A549 (cell line): Measurements from ENCODE around the gene FUT1. TPM values are rescaled to one million over a fixed set of nuclear protein-coding genes. Genes with fewer than 3 reads are reported as not detected.

Experiments used
- ATAC-seq, 2 experiments: fragments of 200-7000 bp in 1 of 2; fragments of >200 bp in 1 of 2; cut with Nextera tagmentation in 1 of 2; cut with Tn5 transposase in 1 of 2; 3 replicates each; pipeline versions ENCODE4 v1.8.0 to v1.9.1; 2018 to 2020; ENCODE audit warnings: mild to moderate bottlenecking in 1 of 2, moderate library complexity in 1 of 2
- CTCF ChIA-PET: fragments of 300-600 bp; sonication (Branson Sonifier 250); formaldehyde crosslinking; extraction: SDS; loops from one replicate; lab custom pipeline; 2021; ENCODE audit warnings: antibody characterized with exemption, inconsistent platforms; lab: Yijun Ruan, JAX
- POLR2A ChIA-PET: fragments of 350-600 bp; formaldehyde crosslinking; extraction: SDS; loops from one replicate; lab custom pipeline; 2021; ENCODE audit warnings: antibody characterized with exemption, inconsistent platforms; lab: Yijun Ruan, JAX
- DNase-seq, 2 experiments: peaks; one replicate each; pipeline versions ENCODE4 v3.0.0 to v3.0.0-alpha.2; 2011 to 2016; ENCODE audit warnings: low read depth in 1 of 2, low spot score in 1 of 2
- FAIRE-seq: peaks from 2 replicates; lab custom pipeline; 2011; peaks lifted over from hg19 to GRCh38; lab: Jason Lieb, UNC
- H3K27ac ChIP-seq, 2 experiments: fragments of >200 bp; sonication (Bioruptor Twin); formaldehyde crosslinking; 3 replicates each; pipeline ENCODE4 v1.5.1; 2016 to 2017
- H3K4me1 ChIP-seq: fragments of >200 bp; sonication (Bioruptor Twin); formaldehyde crosslinking; 3 replicates; pipeline ENCODE4 v1.6.1; 2016
- H3K4me2 ChIP-seq: fragments of >200 bp; sonication (Bioruptor Twin); formaldehyde crosslinking; 3 replicates; pipeline ENCODE4 v1.6.1; 2016
- H3K4me3 ChIP-seq: fragments of >200 bp; sonication (Bioruptor Twin); formaldehyde crosslinking; 3 replicates; pipeline ENCODE4 v1.5.1; 2016
- H3K9me3 ChIP-seq: fragments of >200 bp; sonication (Bioruptor Twin); formaldehyde crosslinking; 3 replicates; pipeline ENCODE4 v1.6.1; 2016
- CBX2 ChIP-seq: fragments of 200-600 bp; sonication (generic); IDR thresholded peaks from 2 replicates; pipeline ENCODE4 v1.6.1; 2016; ENCODE audit warnings: low read depth, mild to moderate bottlenecking, borderline replicate concordance
- CHD2 ChIP-seq: fragments of 150-350 bp; IDR thresholded peaks from 2 replicates; pipeline ENCODE4 v1.6.1; 2014; ENCODE audit warnings: low read length; ENCODE audit not compliant: partially characterized antibody
- CHD4 ChIP-seq: fragments of 200-600 bp; sonication (generic); IDR thresholded peaks from 2 replicates; pipeline ENCODE4 v1.6.1; 2016; ENCODE audit warnings: antibody characterized with exemption, mild to moderate bottlenecking, borderline replicate concordance
- ELK1 ChIP-seq: fragments of 150-350 bp; IDR thresholded peaks from 2 replicates; pipeline ENCODE4 v1.6.1; 2014; ENCODE audit warnings: low read depth, mild to moderate bottlenecking, low read length
- FOSB ChIP-seq: fragments of 250-450 bp; sonication (Bioruptor Pico); IDR thresholded peaks from 2 replicates; pipeline ENCODE4 v1.5.0; 2020; ENCODE audit warnings: mild to moderate bottlenecking, moderate library complexity
- FOSL2 ChIP-seq, 2 experiments: fragments of 450-650 bp in 1 of 2; fragments of >200 bp in 1 of 2; sonication (Bioruptor Twin) in 1 of 2; formaldehyde crosslinking; IDR thresholded peaks; 2 replicates each; pipeline versions ENCODE4 v1.5.0 to v1.6.1; 2016 to 2020; ENCODE audit warnings: mild to moderate bottlenecking in 1 of 2, moderate library complexity in 1 of 2
- FOXS1 ChIP-seq: fragments of 250-450 bp; sonication (Bioruptor Pico); IDR thresholded peaks from 2 replicates; pipeline ENCODE4 v1.5.0; 2020; ENCODE audit warnings: mild to moderate bottlenecking, moderate library complexity
- HOXB13 ChIP-seq: fragments of 250-450 bp; sonication (Bioruptor Pico); IDR thresholded peaks from 2 replicates; pipeline ENCODE4 v1.5.0; 2020; ENCODE audit warnings: low read depth, mild to moderate bottlenecking, moderate library complexity
- JUN ChIP-seq, 2 experiments: fragments of >200 bp; sonication (Bioruptor Twin); formaldehyde crosslinking; IDR thresholded peaks; 2 replicates in 1 of 2; 3 replicates in 1 of 2; pipeline ENCODE4 v1.6.1; 2016 to 2017
- KDM5A ChIP-seq: fragments of 200-600 bp; sonication (generic); IDR thresholded peaks from 2 replicates; pipeline ENCODE4 v1.6.1; 2016; ENCODE audit warnings: antibody characterized with exemption, mild to moderate bottlenecking
- MYC ChIP-seq: IDR thresholded peaks from 2 replicates; pipeline ENCODE4 v1.6.1; 2012; ENCODE audit warnings: mild to moderate bottlenecking, inconsistent platforms, low read length, improper control_type of control experiment, borderline replicate concordance
- PHF8 ChIP-seq: fragments of 200-600 bp; sonication (generic); IDR thresholded peaks from 2 replicates; pipeline ENCODE4 v1.6.1; 2016; ENCODE audit warnings: low read depth, mild to moderate bottlenecking, antibody characterized with exemption, moderate library complexity, borderline replicate concordance
- POLR2A ChIP-seq: IDR thresholded peaks from 2 replicates; pipeline ENCODE4 v1.6.1; 2012; ENCODE audit warnings: mild to moderate bottlenecking, low read length
- RARB ChIP-seq: fragments of 250-450 bp; sonication (Bioruptor Pico); IDR thresholded peaks from 2 replicates; pipeline ENCODE4 v1.8.0; 2021; ENCODE audit warnings: mild to moderate bottlenecking, moderate library complexity
- TFCP2L1 ChIP-seq: fragments of 250-450 bp; sonication (Bioruptor Pico); IDR thresholded peaks from 2 replicates; pipeline ENCODE4 v1.5.0; 2021; ENCODE audit warnings: mild to moderate bottlenecking
- USF2 ChIP-seq: fragments of 450-650 bp; IDR thresholded peaks from 2 replicates; pipeline ENCODE4 v1.6.1; 2014; ENCODE audit warnings: antibody characterized with exemption
- ZC3H11A ChIP-seq: fragments of 450-650 bp; IDR thresholded peaks from 2 replicates; pipeline ENCODE4 v1.6.1; 2014; ENCODE audit warnings: antibody characterized with exemption, mild to moderate bottlenecking
- ZFP36 ChIP-seq: fragments of 450-650 bp; IDR thresholded peaks from 2 replicates; pipeline ENCODE4 v1.6.1; 2014; ENCODE audit warnings: borderline replicate concordance; ENCODE audit not compliant: partially characterized antibody
- WGBS: methylation state at CpG from one replicate; pipeline ENCODE4 v1.1.6; 2017; ENCODE audit errors: missing lambda C conversion rate; 5-methylcytosine and 5-hydroxymethylcytosine counted together
- polyA plus RNA-seq, 4 experiments: library from polyadenylated mRNA; depleted of rRNA in 3 of 4; stranded (reverse); fragments of >200 nt; fragmentation: RNase III in 1 of 4; extraction: RNeasy Plus Mini Kit Qiagen cat#74134 plus additional on column Dnase treatment in 1 of 4; gene quantifications; 2 replicates in 3 of 4; 3 replicates in 1 of 4; pipeline ENCODE4 v1.2.3, GENCODE V29; 2011 to 2017
- small RNA-seq, 6 experiments: library from RNA; depleted of rRNA; stranded (forward); fragments of <200 nt; gene quantifications; one replicate each; pipeline ENCODE3, GENCODE V24; 2012
- TF ChIP-seq, protein P1 (sequence below): fragments of 250-450 bp; sonication (Bioruptor Pico); IDR thresholded peaks from 2 replicates; pipeline ENCODE4 v1.5.0; 2021; ENCODE audit warnings: mild to moderate bottlenecking, moderate library complexity, borderline replicate concordance
- TF ChIP-seq, protein P2 (sequence below): fragments of >200 bp; sonication (Bioruptor Twin); formaldehyde crosslinking; IDR thresholded peaks from 2 replicates; pipeline ENCODE4 v1.6.1; 2016
- TF ChIP-seq, protein P3 (sequence below): fragments of >200 bp; sonication (Bioruptor Twin); formaldehyde crosslinking; IDR thresholded peaks from 3 replicates; pipeline ENCODE4 v1.6.1; 2016

Gene FUT1
- polyA plus RNA-seq, 2 of the 4 experiments (the other 2 are of a cell fraction) = 0.13 to 1.5 TPM

DNA sequence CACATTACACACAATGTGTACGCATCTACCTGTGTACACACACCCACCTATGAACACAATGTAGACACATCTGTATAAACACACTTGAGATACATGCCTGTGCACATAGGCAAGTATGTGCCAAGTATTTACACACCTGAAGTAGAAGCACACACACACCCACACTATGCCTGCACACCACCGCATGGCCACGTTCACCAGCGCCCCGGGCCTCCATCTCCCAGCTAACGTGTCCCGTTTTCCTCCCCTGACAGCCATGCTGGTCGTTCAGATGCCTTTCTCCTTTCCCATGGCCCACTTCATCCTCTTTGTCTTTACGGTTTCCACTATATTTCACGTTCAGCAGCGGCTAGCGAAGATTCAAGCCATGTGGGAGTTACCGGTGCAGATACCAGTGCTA lies 49.7 kb downstream of the FUT1 start:
- Histone ChIP-seq H3K4me2 (no peak overlapping the region), H3K4me3 (no peak overlapping the region)
- ATAC-seq (no peak), FAIRE-seq (no peak), DNase-seq (no peak)
- WGBS = 92% methylated on average over 13 of the region's 13 CpGs
- TF ChIP-seq KDM5A (no peak), ZC3H11A (no peak), MYC (no peak), ELK1 (no peak), CHD4 (no peak), FOSB (CRISPR knock-in tag) (no peak), RARB (CRISPR knock-in tag) (no peak), TFCP2L1 (CRISPR knock-in tag) (no peak), FOSL2 (IDR thresholded peaks at IDR 0.05) (no peak), FOSL2 (CRISPR knock-in tag; IDR thresholded peaks at IDR 0.05) (no peak), JUN (IDR thresholded peaks at IDR 0.05) (no peak), HOXB13 (CRISPR knock-in tag) (no peak)
- TF ChIP-seq, all 56 proteins: peak for 0
- Histone ChIP-seq H3K9me3 (no peaks in the 10 kb centered on the region), H3K4me1 (peaks cover 3% of the 10 kb centered on the region; the same call in 2 of the 3 replicates), H3K27ac (no peak overlapping the region)
- CTCF ChIA-PET = interaction anchor here (0.5 to 2.5 kb wide), 5 partner anchors 11 to 544 kb away, joined by 3 to 9 read pairs (median 6); no protein-coding TSS in a partner anchor
- POLR2A ChIA-PET = no interaction called here

GRCh38 chr19:48698046-48698445 lies 54.4 kb downstream of the FUT1 start:
- no peak for DNase-seq
- H3K4me3 ChIP-seq = no peak overlapping the region
- 0 out of 6 replicates have a peak overlapping the region, but pooled peaks of 1 of the 2 experiments have one; percentile 2 for H3K27ac ChIP-seq
- H3K4me2 ChIP-seq = no peak overlapping the region
- 70% methylated on average over 4 of the region's 4 CpGs for WGBS
- ChIA-PET CTCF (interaction anchor here (0.6 to 3.5 kb wide), 4 partner anchors 20 to 291 kb away, joined by 3 to 33 read pairs (median 3); no protein-coding TSS in a partner anchor), POLR2A (no interaction called here)
- H3K4me1 ChIP-seq = peaks cover 3% of the 10 kb centered on the region; the same call in 2 of the 3 replicates
- no peak; a peak in 1 of 6 replicates for ATAC-seq
- TF ChIP-seq KDM5A = no peak
- TF ChIP-seq PHF8 = no peak
- TF ChIP-seq, protein P1, sequence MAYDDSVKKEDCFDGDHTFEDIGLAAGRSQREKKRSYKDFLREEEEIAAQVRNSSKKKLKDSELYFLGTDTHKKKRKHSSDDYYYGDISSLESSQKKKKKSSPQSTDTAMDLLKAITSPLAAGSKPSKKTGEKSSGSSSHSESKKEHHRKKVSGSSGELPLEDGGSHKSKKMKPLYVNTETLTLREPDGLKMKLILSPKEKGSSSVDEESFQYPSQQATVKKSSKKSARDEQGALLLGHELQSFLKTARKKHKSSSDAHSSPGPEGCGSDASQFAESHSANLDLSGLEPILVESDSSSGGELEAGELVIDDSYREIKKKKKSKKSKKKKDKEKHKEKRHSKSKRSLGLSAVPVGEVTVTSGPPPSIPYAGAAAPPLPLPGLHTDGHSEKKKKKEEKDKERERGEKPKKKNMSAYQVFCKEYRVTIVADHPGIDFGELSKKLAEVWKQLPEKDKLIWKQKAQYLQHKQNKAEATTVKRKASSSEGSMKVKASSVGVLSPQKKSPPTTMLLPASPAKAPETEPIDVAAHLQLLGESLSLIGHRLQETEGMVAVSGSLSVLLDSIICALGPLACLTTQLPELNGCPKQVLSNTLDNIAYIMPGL = no peak
- no peak for TF ChIP-seq FOXS1
- no peak for TF ChIP-seq MYC
- TF ChIP-seq CBX2 = no peak
- TF ChIP-seq USF2 = no peak
- no peak for TF ChIP-seq CHD4
- TF ChIP-seq POLR2A = no peak
- TF ChIP-seq, protein P2, sequence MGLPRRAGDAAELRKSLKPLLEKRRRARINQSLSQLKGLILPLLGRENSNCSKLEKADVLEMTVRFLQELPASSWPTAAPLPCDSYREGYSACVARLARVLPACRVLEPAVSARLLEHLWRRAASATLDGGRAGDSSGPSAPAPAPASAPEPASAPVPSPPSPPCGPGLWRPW = no peak
- TF ChIP-seq FOSB (CRISPR knock-in tag) = no peak
- TF ChIP-seq TFCP2L1 (CRISPR knock-in tag) = no peak
- TF ChIP-seq FOSL2 (IDR thresholded peaks at IDR 0.05) = no peak
- TF ChIP-seq FOSL2 (CRISPR knock-in tag; IDR thresholded peaks at IDR 0.05) = no peak
- no peak for TF ChIP-seq RARB (CRISPR knock-in tag)
- TF ChIP-seq, protein P3, sequence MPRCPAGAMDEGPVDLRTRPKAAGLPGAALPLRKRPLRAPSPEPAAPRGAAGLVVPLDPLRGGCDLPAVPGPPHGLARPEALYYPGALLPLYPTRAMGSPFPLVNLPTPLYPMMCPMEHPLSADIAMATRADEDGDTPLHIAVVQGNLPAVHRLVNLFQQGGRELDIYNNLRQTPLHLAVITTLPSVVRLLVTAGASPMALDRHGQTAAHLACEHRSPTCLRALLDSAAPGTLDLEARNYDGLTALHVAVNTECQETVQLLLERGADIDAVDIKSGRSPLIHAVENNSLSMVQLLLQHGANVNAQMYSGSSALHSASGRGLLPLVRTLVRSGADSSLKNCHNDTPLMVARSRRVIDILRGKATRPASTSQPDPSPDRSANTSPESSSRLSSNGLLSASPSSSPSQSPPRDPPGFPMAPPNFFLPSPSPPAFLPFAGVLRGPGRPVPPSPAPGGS = no peak
- no peak for TF ChIP-seq ZFP36
- TF ChIP-seq CHD2 = no peak
- H3K9me3 ChIP-seq = no peaks in the 10 kb centered on the region
- no peak for FAIRE-seq

Small RNAs within 50 kb of the gene (small RNA-seq; reads per million reads assigned to genes)
- gene RNU6-317P = 0 reads per million in 6 experiments

Other genes with a start within 250 kb of the FUT1 start
- gene LMTK3, start 240.8 kb downstream of the FUT1 start, polyA plus RNA-seq (2011; rRNA removed) = 0.62 and 0.95 TPM in 2 replicates
- gene LMTK3, start 240.8 kb downstream of the FUT1 start, polyA plus RNA-seq (2017; fragmentation: RNase III; extraction: RNeasy Plus Mini Kit Qiagen cat#74134 plus additional on column Dnase treatment) = 4.6 to 6.1 TPM (median 5.6 TPM) in 3 replicates
- 22.2 and 22.4 TPM in 2 replicates for gene SULT2B1, start 200.5 kb downstream of the FUT1 start, polyA plus RNA-seq (2011; rRNA removed)
- gene SULT2B1, start 200.5 kb downstream of the FUT1 start, polyA plus RNA-seq (2017; fragmentation: RNase III; extraction: RNeasy Plus Mini Kit Qiagen cat#74134 plus additional on column Dnase treatment) = 30.1 to 36.5 TPM (median 34.3 TPM) in 3 replicates
- gene SPACA4, start 145.9 kb downstream of the FUT1 start, polyA plus RNA-seq (2011; rRNA removed) = 0.08 and 0.09 TPM in 2 replicates
- 0.12 to 0.13 TPM in 2 of 3 replicates, not detected in the other for gene SPACA4, start 145.9 kb downstream of the FUT1 start, polyA plus RNA-seq (2017; fragmentation: RNase III; extraction: RNeasy Plus Mini Kit Qiagen cat#74134 plus additional on column Dnase treatment)
- 0.16 and 0.45 TPM in 2 replicates for gene FAM83E, start 137.6 kb downstream of the FUT1 start, polyA plus RNA-seq (2011; rRNA removed)
- 0.24 to 0.45 TPM (median 0.41 TPM) in 3 replicates for gene FAM83E, start 137.6 kb downstream of the FUT1 start, polyA plus RNA-seq (2017; fragmentation: RNase III; extraction: RNeasy Plus Mini Kit Qiagen cat#74134 plus additional on column Dnase treatment)
- 1,390 and 1,780 TPM in 2 replicates for gene RPL18, start 133.5 kb downstream of the FUT1 start, polyA plus RNA-seq (2011; rRNA removed)
- gene RPL18, start 133.5 kb downstream of the FUT1 start, polyA plus RNA-seq (2017; fragmentation: RNase III; extraction: RNeasy Plus Mini Kit Qiagen cat#74134 plus additional on column Dnase treatment) = 2,568 to 2,696 TPM (median 2,647 TPM) in 3 replicates
- 5.5 and 6.1 TPM in 2 replicates for gene SPHK2, start 133.1 kb downstream of the FUT1 start, polyA plus RNA-seq (2011; rRNA removed)
- 14.7 to 18.3 TPM (median 17.1 TPM) in 3 replicates for gene SPHK2, start 133.1 kb downstream of the FUT1 start, polyA plus RNA-seq (2017; fragmentation: RNase III; extraction: RNeasy Plus Mini Kit Qiagen cat#74134 plus additional on column Dnase treatment)
- gene DBP, start 115.3 kb downstream of the FUT1 start, polyA plus RNA-seq (2011; rRNA removed) = 1.8 and 2.5 TPM in 2 replicates
- gene DBP, start 115.3 kb downstream of the FUT1 start, polyA plus RNA-seq (2017; fragmentation: RNase III; extraction: RNeasy Plus Mini Kit Qiagen cat#74134 plus additional on column Dnase treatment) = 3.8 to 5.5 TPM (median 4.1 TPM) in 3 replicates
- gene CA11, start 106.5 kb downstream of the FUT1 start, polyA plus RNA-seq (2011; rRNA removed) = 8.8 and 9.8 TPM in 2 replicates
- 12.8 to 21.0 TPM (median 17.5 TPM) in 3 replicates for gene CA11, start 106.5 kb downstream of the FUT1 start, polyA plus RNA-seq (2017; fragmentation: RNase III; extraction: RNeasy Plus Mini Kit Qiagen cat#74134 plus additional on column Dnase treatment)
- 0.22 and 0.41 TPM in 2 replicates for gene NTN5, start 79.6 kb downstream of the FUT1 start, polyA plus RNA-seq (2011; rRNA removed)
- 0.18 to 0.44 TPM (median 0.28 TPM) in 3 replicates for gene NTN5, start 79.6 kb downstream of the FUT1 start, polyA plus RNA-seq (2017; fragmentation: RNase III; extraction: RNeasy Plus Mini Kit Qiagen cat#74134 plus additional on column Dnase treatment)
- not detected in 2 replicates for gene FUT2, start 56.7 kb downstream of the FUT1 start, polyA plus RNA-seq (2011; rRNA removed)
- gene FUT2, start 56.7 kb downstream of the FUT1 start, polyA plus RNA-seq (2017; fragmentation: RNase III; extraction: RNeasy Plus Mini Kit Qiagen cat#74134 plus additional on column Dnase treatment) = not detected in 3 replicates
- 0.45 and 0.52 TPM in 2 replicates for gene MAMSTR, start 32.9 kb downstream of the FUT1 start, polyA plus RNA-seq (2011; rRNA removed)
- 0.33 to 0.44 TPM (median 0.40 TPM) in 3 replicates for gene MAMSTR, start 32.9 kb downstream of the FUT1 start, polyA plus RNA-seq (2017; fragmentation: RNase III; extraction: RNeasy Plus Mini Kit Qiagen cat#74134 plus additional on column Dnase treatment)
- gene RASIP1, start 12.0 kb downstream of the FUT1 start, polyA plus RNA-seq (2011; rRNA removed) = 0.33 and 0.40 TPM in 2 replicates
- 0.36 to 0.62 TPM (median 0.45 TPM) in 3 replicates for gene RASIP1, start 12.0 kb downstream of the FUT1 start, polyA plus RNA-seq (2017; fragmentation: RNase III; extraction: RNeasy Plus Mini Kit Qiagen cat#74134 plus additional on column Dnase treatment)
- gene IZUMO1, start 5.7 kb downstream of the FUT1 start, polyA plus RNA-seq (2011; rRNA removed) = not detected in 2 replicates
- not detected in 3 replicates for gene IZUMO1, start 5.7 kb downstream of the FUT1 start, polyA plus RNA-seq (2017; fragmentation: RNase III; extraction: RNeasy Plus Mini Kit Qiagen cat#74134 plus additional on column Dnase treatment)
- 0.06 TPM in 1 of 2 replicates, not detected in the other for gene FGF21, start 2.9 kb upstream of the FUT1 start, polyA plus RNA-seq (2011; rRNA removed)
- gene FGF21, start 2.9 kb upstream of the FUT1 start, polyA plus RNA-seq (2017; fragmentation: RNase III; extraction: RNeasy Plus Mini Kit Qiagen cat#74134 plus additional on column Dnase treatment) = not detected in 3 replicates
- gene BCAT2, start 58.4 kb upstream of the FUT1 start, polyA plus RNA-seq (2011; rRNA removed) = 30.4 and 31.9 TPM in 2 replicates
- 46.4 to 47.9 TPM (median 47.2 TPM) in 3 replicates for gene BCAT2, start 58.4 kb upstream of the FUT1 start, polyA plus RNA-seq (2017; fragmentation: RNase III; extraction: RNeasy Plus Mini Kit Qiagen cat#74134 plus additional on column Dnase treatment)
- gene HSD17B14, start 83.8 kb upstream of the FUT1 start, polyA plus RNA-seq (2011; rRNA removed) = 8.1 and 11.1 TPM in 2 replicates
- 10.6 to 20.9 TPM (median 19.5 TPM) in 3 replicates for gene HSD17B14, start 83.8 kb upstream of the FUT1 start, polyA plus RNA-seq (2017; fragmentation: RNase III; extraction: RNeasy Plus Mini Kit Qiagen cat#74134 plus additional on column Dnase treatment)
- 0.34 and 0.42 TPM in 2 replicates for gene PLEKHA4, start 116.0 kb upstream of the FUT1 start, polyA plus RNA-seq (2011; rRNA removed)
- 0.46 to 0.78 TPM (median 0.47 TPM) in 3 replicates for gene PLEKHA4, start 116.0 kb upstream of the FUT1 start, polyA plus RNA-seq (2017; fragmentation: RNase III; extraction: RNeasy Plus Mini Kit Qiagen cat#74134 plus additional on column Dnase treatment)
- 49.0 and 74.2 TPM in 2 replicates for gene PPP1R15A, start 119.8 kb upstream of the FUT1 start, polyA plus RNA-seq (2011; rRNA removed)
- 28.1 to 29.7 TPM (median 29.2 TPM) in 3 replicates for gene PPP1R15A, start 119.8 kb upstream of the FUT1 start, polyA plus RNA-seq (2017; fragmentation: RNase III; extraction: RNeasy Plus Mini Kit Qiagen cat#74134 plus additional on column Dnase treatment)
- gene TULP2, start 146.1 kb upstream of the FUT1 start, polyA plus RNA-seq (2011; rRNA removed) = not detected in 2 replicates
- not detected in 3 replicates for gene TULP2, start 146.1 kb upstream of the FUT1 start, polyA plus RNA-seq (2017; fragmentation: RNase III; extraction: RNeasy Plus Mini Kit Qiagen cat#74134 plus additional on column Dnase treatment)
- 58.5 and 79.5 TPM in 2 replicates for gene NUCB1, start 147.7 kb upstream of the FUT1 start, polyA plus RNA-seq (2011; rRNA removed)
- 154 to 182 TPM (median 174 TPM) in 3 replicates for gene NUCB1, start 147.7 kb upstream of the FUT1 start, polyA plus RNA-seq (2017; fragmentation: RNase III; extraction: RNeasy Plus Mini Kit Qiagen cat#74134 plus additional on column Dnase treatment)
- gene DHDH, start 181.1 kb upstream of the FUT1 start, polyA plus RNA-seq (2011; rRNA removed) = 0.60 and 0.78 TPM in 2 replicates
- gene DHDH, start 181.1 kb upstream of the FUT1 start, polyA plus RNA-seq (2017; fragmentation: RNase III; extraction: RNeasy Plus Mini Kit Qiagen cat#74134 plus additional on column Dnase treatment) = 1.1 to 1.2 TPM (median 1.2 TPM) in 3 replicates
- gene BAX, start 202.2 kb upstream of the FUT1 start, polyA plus RNA-seq (2011; rRNA removed) = 120 and 134 TPM in 2 replicates
- gene BAX, start 202.2 kb upstream of the FUT1 start, polyA plus RNA-seq (2017; fragmentation: RNase III; extraction: RNeasy Plus Mini Kit Qiagen cat#74134 plus additional on column Dnase treatment) = 265 to 299 TPM (median 284 TPM) in 3 replicates
- gene FTL, start 212.7 kb upstream of the FUT1 start, polyA plus RNA-seq (2011; rRNA removed) = 4,743 and 7,067 TPM in 2 replicates
- gene FTL, start 212.7 kb upstream of the FUT1 start, polyA plus RNA-seq (2017; fragmentation: RNase III; extraction: RNeasy Plus Mini Kit Qiagen cat#74134 plus additional on column Dnase treatment) = 12,141 to 13,930 TPM (median 13,921 TPM) in 3 replicates
- 10.3 and 16.4 TPM in 2 replicates for gene GYS1, start 240.7 kb upstream of the FUT1 start, polyA plus RNA-seq (2011; rRNA removed)
- 23.8 to 25.0 TPM (median 24.8 TPM) in 3 replicates for gene GYS1, start 240.7 kb upstream of the FUT1 start, polyA plus RNA-seq (2017; fragmentation: RNase III; extraction: RNeasy Plus Mini Kit Qiagen cat#74134 plus additional on column Dnase treatment)
- 146 and 186 TPM in 2 replicates for gene RUVBL2, start 241.2 kb upstream of the FUT1 start, polyA plus RNA-seq (2011; rRNA removed)
- gene RUVBL2, start 241.2 kb upstream of the FUT1 start, polyA plus RNA-seq (2017; fragmentation: RNase III; extraction: RNeasy Plus Mini Kit Qiagen cat#74134 plus additional on column Dnase treatment) = 213 to 274 TPM (median 225 TPM) in 3 replicates